Measurements from ENCODE around the gene NEK2.

DNA sequence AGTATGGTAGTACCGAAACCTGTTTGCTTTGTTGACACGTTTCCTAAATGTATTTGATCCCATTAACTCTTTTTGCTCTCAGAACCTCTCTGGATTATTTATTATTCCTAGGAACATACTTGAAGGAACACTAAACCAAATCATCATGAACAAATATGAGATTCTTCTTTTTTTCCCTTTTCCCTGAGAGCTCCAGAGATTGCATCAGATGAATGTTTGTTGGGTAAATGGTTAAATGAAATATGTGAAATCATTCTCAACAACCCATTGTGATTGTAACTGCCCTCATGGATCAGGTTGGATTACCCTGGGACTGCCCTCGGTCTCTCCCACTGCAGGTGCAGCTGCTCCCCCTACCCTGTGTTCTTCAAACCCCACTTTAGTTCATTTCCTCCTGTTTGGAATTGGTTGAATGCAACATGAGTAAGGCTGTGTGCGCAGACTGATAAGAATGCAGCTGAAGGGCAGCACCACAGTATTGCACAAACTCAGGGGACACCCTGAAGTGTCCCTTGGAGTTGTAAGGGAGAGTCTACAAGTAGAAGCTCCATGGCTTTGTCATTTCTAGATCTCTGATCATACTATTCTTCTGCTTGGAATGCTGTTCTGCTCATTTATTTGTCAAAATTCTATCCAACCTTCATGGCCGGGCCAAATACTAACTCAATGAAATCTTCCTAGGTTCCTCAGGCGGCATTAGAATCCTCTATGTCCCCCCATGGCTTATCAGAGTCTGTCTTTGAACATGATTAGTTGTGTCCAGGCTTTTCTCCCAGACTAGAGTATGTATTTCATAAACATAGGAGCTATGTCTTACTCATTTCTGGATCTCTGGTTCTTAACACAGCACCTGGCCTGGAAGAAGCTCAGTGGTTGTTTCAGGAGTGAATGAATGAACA is 47.1 kb upstream of the NEK2 start:
- TF ChIP-seq GATA2 (IDR thresholded peaks at IDR 0.05; ENCODE audit: low read depth, low read length) (no peak), GATA3 (IDR thresholded peaks at IDR 0.05; ENCODE audit: low read depth, low read length) (no peak)
